SK-MEL-5 (cell line): Measurements from ENCODE around the gene MEN1. TPM values are rescaled to one million over a fixed set of nuclear protein-coding genes. Genes with fewer than 3 reads are reported as not detected.

Experiments used
- DNase-seq: peaks from one replicate; pipeline ENCODE4 v3.0.0-alpha.2; 2016; ENCODE audit warnings: low read depth, low spot score
- in situ Hi-C: cut with HindIII; loops from 2 replicates; pipeline ENCODE4 v1.10.0; 2016; ENCODE audit warnings: low sequenced_read_pairs, high pct_unique_total_duplicates, low pct_unique_long_range_greater_than_20kb
- total RNA-seq: library from RNA; depleted of rRNA; stranded (reverse); fragments of >200 nt; shearing (Covaris generic); gene quantifications from 2 replicates; pipeline ENCODE4 v1.2.3, GENCODE V29; 2014; rRNA removed

Gene MEN1
- total RNA-seq, 1 experiment from 2014 or later = 8.5 TPM

DNA sequence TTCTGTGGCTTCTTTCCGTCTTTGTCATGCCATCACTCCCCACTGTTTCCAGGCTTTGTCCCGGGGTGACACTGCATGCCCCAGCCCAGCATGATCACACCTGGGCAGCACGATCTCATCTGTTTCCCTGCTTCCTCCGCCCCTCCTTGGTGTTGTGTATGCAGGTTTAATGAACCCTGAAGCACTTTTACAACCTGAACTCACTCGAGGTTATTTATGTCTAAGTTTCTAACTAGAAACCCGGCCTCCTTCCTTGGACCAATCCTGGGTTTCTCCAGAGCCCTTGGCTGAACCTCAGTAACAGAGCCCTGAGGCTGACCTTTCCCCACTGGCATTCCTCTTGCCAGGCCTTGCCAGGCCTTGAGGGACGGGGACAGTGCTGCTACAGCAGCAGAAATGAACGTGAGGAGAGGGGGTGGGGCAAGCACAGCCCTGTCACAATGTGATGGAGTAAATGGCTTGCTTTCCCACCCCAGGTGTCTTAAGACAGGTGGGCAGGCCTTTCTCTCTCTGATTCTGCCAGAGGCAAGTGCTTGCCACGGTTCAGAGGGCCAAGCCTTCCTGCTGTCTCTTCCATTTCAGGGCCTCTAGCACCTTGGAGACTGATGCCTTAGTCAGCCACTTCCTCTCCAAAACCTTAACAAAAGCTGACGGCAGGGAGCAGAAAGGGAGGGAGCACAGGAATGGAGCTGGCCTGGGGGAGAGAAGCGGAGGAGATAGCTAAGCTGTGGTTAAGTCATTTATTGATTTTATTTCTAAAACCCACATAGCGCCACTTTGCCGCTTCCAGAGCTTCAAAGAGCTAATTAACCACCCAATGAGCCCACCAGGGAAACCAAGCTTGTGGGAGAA, 47.5 kb downstream of the MEN1 start:
- in situ Hi-C loops = no loop called here
- DNase-seq = no peak

DNA sequence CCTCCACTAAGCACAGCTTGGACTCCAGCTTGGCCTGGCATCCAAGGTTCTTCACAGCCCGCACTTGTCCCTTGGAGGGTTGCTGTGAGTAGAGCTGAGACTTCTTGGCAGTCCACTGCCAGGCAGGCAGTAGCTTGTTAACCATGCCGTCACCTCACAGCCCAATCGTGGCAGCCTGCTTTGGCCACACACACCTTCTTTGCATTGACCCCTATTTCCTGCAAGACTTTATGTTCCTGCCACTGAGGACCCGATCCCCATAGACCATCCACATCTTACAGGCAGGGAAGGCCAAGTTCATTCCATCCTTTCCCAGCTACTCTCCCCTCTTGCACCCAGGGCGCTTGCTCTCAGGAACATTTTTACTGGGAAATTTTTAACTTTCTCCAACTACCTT, 48.1 kb downstream of the MEN1 start:
- no peak for DNase-seq
- in situ Hi-C loops = no loop called here

DNA sequence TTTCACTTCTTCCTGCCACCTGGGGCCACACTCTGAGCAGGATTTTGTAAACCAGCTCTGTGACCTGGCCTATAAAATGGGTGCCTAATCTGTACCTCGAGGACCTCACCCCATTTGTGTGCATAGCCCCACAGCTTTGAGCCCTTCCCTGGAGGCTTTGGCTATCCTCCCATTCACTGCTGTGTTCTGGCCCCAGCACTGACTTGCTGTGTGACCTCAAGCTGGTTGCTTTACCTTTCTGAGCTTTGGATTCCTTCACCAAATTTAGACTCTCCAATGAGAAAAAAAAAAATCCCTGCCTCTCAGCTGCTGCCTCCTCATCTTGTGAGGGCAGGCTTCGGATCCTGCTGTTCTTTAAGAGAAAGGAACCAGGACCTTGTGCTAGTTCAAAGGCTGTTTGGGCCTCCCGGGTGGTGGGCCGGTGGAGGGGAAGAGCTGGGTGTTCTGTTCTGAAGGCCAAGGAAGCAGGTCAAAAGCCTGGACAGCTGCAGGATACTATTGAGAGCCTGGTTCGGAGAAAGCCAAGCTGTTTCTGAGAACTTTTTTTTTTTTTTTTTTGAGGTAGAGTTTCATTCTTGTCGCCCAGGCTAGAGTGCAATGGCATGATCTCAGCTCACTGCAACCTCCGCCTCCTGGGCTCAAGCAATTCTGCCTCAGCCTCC, 49.5 kb downstream of the MEN1 start:
- in situ Hi-C loops = no loop called here
- DNase-seq = no peak

DNA sequence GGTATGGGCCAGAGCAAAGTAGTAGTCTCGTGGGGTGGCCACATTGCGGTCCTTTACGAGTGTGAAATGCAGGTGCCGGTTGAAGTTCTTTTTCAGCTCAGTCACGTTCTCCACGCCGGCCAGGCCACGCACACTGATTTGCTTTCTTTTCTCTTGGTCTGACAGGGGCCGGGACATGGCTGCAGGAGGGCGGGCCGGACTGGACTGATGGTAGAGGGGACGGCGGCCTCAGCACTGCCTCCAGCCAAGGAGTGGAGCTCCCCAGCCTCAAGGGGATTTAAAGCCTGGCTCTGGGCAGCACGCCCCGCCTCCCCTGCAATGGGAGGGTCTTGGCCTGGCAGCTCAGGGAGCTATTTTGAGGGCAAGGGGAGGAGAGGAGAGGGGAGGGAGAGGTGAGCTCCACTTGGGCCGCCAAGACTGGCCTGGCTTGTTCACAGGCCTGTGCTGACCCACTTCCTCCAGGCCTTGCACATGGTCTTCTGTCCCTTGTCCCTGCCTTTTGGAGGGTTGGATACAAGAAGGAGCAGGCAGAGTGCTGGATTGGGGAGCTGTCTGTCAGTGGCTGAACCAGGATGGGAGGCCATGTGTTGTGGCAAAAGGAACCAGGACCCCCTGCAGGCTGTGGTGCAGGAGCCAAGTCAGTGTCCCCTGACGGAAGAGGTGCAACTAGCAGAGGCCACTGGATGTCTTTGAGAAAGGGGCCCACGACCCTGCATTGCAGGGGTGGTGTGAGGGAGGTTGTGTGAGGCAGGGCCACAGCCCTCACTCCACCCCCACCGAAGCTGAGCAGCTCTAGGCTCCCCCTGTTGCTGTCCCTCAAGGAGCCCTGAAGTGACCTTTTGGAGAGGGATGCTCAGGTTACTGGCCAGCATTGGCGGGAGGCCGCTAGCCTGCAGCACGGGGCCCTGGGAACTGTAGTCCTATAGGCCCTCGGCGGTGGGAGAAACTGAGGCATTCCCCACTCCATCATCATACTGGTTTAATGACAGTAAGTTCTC, 50.3 kb downstream of the MEN1 start, which contains the start of gene PYGM:
Gene PYGM (minus strand): TSS at position 253 of the 998 bp plus-strand sequence. CDS start 76 bp downstream, at position 177.
- in situ Hi-C loops = no loop called here
- DNase-seq = no peak

DNA sequence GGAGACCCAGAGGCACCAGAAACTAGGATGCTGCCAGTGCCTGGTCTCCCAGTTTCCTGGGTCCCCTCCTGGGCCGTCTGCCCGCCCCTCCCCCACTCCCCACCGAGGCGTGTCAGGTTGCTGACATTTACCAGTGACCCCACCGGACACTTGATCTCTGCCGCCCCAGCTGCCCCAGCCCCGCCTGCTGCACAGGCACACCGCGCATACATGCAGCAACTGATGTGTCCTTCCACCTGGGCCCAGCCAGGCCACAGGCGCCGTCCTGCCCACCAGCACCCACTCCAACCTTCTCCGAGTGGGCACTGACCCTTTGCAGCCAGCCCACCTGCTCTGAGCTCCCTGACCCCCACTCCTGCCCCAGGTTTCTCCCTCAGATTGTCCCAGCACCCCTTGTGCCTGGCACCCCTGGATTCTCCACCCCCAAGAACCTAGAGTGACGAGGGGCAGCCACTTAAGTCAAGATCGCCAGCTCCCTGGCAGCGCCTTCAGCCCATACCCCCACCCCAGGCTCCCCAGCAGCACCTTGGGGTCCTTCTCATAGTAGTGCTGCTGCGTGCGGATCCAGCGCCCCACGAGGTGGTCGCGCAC, 51.1 kb downstream of the MEN1 start:
- no peak for DNase-seq
- in situ Hi-C loops = no loop called here

DNA sequence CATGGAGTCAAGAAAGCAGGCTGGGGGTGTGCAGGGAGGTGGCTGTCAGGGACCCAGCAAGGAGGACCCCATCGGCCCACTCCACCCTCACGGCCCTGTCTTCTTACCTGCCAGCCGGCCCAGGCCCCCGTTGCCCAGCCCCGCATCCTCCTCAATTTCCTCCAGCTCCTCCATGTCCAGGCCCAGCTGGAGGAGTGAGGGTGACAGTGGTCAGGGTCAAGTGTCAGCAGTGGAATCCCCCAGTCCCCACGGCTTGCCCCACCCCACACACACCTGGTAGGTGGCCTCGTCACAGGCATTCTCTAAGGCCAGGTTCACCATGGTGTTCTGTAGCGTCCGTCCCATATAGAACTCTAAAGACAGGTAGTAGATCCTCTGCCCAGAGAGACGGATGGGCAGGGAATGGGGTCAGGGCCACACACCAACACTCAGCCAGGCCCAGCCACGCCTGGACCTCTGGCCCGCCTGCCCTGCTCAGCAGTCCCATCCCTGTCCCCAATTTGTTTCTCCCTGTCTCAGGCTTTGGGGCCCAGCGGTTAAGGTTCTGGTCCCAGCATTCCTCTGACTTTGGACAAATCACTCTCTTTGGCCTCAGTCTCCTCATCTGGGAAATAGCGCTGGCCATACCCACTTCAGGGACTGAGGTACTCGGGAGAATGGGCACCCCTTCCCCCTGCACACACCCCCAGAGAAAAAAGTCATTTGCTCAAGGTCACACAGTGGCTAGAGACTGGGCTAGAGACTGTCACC, 51.8 kb downstream of the MEN1 start:
- DNase-seq = no peak

DNA sequence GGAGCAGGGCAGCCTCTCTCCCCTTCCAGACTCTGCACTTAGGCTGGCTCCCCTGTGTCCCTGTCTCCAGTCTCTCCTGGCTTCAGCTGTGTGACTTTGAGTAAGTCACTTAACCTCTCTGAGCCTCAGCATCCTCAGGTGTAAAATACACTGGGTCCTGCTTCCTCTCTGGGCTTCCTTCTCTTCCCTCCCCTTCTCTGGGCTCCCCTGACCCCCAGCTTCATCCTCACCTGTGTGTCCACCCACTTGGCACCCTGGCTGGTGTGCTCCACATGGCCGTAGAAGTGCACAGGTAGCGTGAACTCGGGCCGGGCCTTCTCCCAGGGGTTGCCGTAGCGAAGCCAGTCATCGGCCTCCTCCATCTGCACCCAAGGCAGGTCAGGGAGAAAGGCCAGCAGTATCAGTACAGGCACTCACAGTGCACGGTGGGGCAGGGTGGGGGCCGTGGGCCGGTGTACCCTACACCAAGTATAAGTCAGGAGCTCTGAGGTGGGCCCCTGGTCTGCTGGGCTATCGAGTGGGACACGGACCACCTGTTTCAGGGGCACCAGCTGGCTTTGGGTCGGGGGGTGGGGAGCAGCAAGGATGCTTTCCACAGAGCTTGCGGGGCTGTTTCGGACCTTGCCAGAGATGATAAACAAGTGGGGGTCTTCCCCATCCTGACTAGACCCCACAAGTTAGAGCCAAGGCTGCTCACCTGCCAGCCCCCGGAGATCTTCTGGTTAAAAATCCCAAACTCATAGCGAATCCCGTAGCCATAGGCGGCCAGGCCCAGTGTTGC, 52.6 kb downstream of the MEN1 start:
- no peak for DNase-seq
- in situ Hi-C loops = no loop called here

More for the DNA sequence above, 51.8 kb downstream of the MEN1 start:
- in situ Hi-C loops = no loop called here

DNA sequence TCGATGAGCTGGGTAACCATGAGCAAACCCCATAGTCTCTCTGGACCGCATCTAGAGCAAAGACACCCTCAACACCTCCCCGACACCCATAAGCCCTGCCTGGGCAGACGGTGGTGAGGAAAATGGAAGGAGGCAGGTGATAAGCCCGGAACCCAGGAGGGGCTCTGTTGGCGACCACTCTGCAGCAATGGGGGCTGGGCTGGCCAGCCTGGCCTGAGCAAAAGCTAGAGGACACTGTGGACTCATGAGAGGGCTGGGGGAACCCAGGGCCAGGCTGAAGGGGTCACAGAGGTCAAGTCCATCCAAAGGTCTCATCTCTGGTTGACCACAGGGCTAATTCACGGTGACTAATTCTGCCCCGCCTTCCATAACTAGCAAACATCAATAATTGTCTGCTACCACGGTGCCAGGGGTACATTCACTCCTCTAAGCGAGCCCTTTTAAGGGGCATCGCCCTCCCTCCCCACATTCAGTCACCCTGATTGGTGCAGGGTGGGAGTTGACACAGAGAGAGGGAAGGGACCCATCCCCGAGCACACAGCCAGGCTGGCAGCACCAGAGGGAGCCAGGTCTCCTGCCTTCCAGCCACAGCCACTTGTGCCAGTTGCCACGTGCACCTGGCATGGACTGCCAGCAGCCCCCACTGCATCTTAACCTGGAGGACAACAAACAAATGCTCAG, 54.5 kb downstream of the MEN1 start:
- no peak for DNase-seq
- in situ Hi-C loops = no loop called here

DNA sequence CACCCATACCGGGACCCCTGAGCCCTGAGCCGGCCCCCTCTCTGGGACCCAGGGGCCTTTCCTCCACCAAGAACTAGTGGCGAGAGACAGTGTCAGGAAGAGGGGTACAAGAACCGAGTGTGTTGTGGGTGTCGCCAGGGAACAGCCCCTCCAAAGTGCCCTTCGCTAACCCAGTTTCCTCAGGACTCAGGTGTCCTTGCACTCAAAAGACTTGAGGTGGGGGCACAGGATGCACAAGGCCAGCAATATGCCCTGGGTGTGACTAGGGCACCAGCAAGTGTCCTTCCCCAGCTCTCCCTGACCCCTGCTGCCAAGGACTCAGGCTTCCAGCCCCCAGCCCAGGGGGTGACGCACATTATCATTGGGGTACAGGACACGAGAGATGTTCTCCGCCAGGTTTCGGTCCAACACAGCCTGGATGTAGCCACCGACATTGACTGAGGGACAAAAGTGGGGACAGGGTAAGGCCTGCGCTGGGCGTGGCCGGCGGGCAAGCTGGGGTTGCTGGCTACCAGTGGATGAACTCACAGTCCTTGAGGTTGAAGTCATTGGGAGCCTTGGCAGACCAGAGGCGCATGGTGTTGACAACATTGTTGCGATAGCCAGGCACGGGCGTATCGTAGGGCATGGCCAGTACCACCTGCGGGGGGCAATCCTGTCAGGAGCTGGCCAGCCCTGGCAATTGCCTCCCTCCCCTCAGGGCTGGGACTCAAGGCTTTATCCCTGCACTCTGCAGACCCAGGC, 55.3 kb downstream of the MEN1 start:
- no peak for DNase-seq
- in situ Hi-C loops = no loop called here

DNA sequence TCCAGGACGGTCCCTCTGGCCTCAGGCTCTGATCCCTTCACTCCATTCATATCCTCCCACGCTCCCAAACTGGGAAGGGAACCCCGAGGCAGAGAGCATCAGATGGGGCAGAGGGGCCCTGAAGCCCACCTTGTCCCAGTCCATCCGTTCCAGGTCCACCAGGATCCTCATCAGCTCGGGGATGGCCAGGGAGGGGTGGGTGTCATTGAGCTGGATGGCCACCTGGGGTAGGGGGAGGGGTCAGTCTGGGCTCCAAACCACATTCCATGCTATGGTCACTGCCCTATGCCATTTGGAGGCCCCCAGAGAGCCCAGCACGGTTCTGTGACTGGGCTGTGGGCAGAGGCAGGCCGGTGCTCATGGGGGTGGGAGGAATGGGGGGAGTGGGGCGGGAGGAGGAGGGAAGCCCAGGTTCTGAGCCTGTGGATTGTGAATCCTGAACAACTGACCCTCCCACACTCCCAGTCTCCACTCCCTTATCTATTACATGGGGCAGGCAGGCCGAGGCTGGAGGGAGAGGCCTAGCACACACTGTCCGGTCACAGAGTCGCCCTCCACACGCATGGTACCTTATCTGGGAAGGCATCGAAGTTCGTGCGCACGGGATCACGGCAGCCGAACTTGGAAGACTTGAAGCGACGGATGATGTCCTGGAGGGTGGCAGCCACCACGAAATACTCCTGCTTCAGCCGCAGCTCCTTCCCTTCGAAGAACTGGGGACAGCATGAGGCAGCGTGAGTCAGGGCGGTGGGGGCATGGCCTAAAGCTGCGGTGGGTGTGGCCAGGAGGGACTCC, 56.0 kb downstream of the MEN1 start:
- in situ Hi-C loops = no loop called here
- DNase-seq = no peak

Other genes starting within 250 kb of the MEN1 start
- not detected in 2 replicates for gene SLC22A12, start 219.3 kb downstream of the MEN1 start, total RNA-seq
- 0.43 and 0.77 TPM in 2 replicates for gene NRXN2, start 87.4 kb downstream of the MEN1 start, total RNA-seq
- 0.19 TPM in 1 of 2 replicates, not detected in the other for gene RASGRP2, start 66.4 kb downstream of the MEN1 start, total RNA-seq
- 0.05 and 0.08 TPM in 2 replicates for gene PYGM, start 50.6 kb downstream of the MEN1 start, total RNA-seq
- gene SF1, start 32.0 kb downstream of the MEN1 start, total RNA-seq = 53.3 and 57.4 TPM in 2 replicates
- 14.9 and 16.3 TPM in 2 replicates for gene MAP4K2, start 7.3 kb downstream of the MEN1 start, total RNA-seq
- gene CDC42BPG, start 34.1 kb upstream of the MEN1 start, total RNA-seq = 1.1 and 1.6 TPM in 2 replicates
- gene EHD1, start 68.1 kb upstream of the MEN1 start, total RNA-seq = 9.7 and 12.6 TPM in 2 replicates
- 5.2 and 8.1 TPM in 2 replicates for gene ATG2A, start 106.7 kb upstream of the MEN1 start, total RNA-seq
- 8.4 and 13.3 TPM in 2 replicates for gene PPP2R5B, start 114.1 kb upstream of the MEN1 start, total RNA-seq
- not detected in 2 replicates for gene GPHA2, start 125.3 kb upstream of the MEN1 start, total RNA-seq
- gene MAJIN, start 161.6 kb upstream of the MEN1 start, total RNA-seq = not detected in 2 replicates
- 0.43 and 0.45 TPM in 2 replicates for gene BATF2, start 186.4 kb upstream of the MEN1 start, total RNA-seq
- 88.5 and 88.6 TPM in 2 replicates for gene ARL2, start 203.6 kb upstream of the MEN1 start, total RNA-seq
- gene SNX15, start 216.9 kb upstream of the MEN1 start, total RNA-seq = 6.2 and 7.4 TPM in 2 replicates
- 4.7 and 4.8 TPM in 2 replicates for gene SAC3D1, start 230.7 kb upstream of the MEN1 start, total RNA-seq
- gene NAALADL1, start 248.0 kb upstream of the MEN1 start, total RNA-seq = not detected in 2 replicates